Nephron progenitor cell (in vitro differentiated cells): ENCODE results near the gene GTF3C1.

Experiments used
- DNase-seq: peaks from one replicate; pipeline ENCODE4 v3.0.0; 2021
- H3K27ac Mint-ChIP-seq: 2 replicates; pipeline ENCODE4 v1.8.0; 2021; ENCODE audit warnings: mild to moderate bottlenecking, moderate library complexity, mixed read lengths
- H3K27me3 Mint-ChIP-seq: 2 replicates; pipeline ENCODE4 v1.8.0; 2021; ENCODE audit warnings: mild to moderate bottlenecking, low read depth, mixed read lengths; ENCODE audit not compliant: poor library complexity
- H3K36me3 Mint-ChIP-seq: 2 replicates; pipeline ENCODE4 v1.8.0; 2021; ENCODE audit warnings: low read depth, mixed read lengths
- H3K4me1 Mint-ChIP-seq: 2 replicates; pipeline ENCODE4 v1.8.0; 2021; ENCODE audit warnings: mixed read lengths
- H3K4me3 Mint-ChIP-seq: 2 replicates; pipeline ENCODE4 v1.8.0; 2021; ENCODE audit warnings: mild to moderate bottlenecking, moderate library complexity, mixed read lengths
- H3K9me3 Mint-ChIP-seq: 2 replicates; pipeline ENCODE4 v1.8.0; 2021; ENCODE audit warnings: mild to moderate bottlenecking, moderate library complexity, mixed read lengths
- TF ChIP-seq, protein P1 (sequence below): fragments of 200-600 bp; sonication (generic); IDR thresholded peaks from 2 replicates; pipeline ENCODE4 v1.5.0; 2021; ENCODE audit warnings: antibody characterized with exemption

GTF3C1 gene

DNA sequence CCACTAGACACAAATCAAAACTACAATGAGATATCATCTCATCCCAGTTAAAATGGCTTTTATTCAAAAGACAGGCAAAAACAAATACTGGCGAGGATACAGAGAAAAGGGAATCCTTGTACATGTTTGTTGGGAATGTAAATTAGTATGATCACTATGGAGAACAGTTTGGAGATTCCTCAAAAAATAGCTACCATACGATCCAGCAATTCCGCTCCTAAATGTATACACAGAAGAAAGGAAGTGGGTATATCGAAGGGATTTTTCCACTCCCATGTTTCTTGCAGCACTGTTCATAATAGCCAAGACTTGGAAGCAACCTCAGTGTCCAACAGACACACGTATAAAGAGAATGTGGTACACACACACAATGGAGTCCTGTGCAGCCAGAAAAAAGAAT is 35.5 kb upstream of the GTF3C1 start:
- Mint-ChIP-seq H3K36me3 (peaks cover 60% of the 10 kb centered on the region), H3K4me1 (peaks cover 20% of the 10 kb centered on the region), H3K27me3 (peaks cover under 1% of the 10 kb centered on the region), H3K4me3 (no peak overlapping the region), H3K9me3 (peaks cover 14% of the 10 kb centered on the region), H3K27ac (no peak overlapping the region)
- no peak for DNase-seq
- TF ChIP-seq, protein P1, sequence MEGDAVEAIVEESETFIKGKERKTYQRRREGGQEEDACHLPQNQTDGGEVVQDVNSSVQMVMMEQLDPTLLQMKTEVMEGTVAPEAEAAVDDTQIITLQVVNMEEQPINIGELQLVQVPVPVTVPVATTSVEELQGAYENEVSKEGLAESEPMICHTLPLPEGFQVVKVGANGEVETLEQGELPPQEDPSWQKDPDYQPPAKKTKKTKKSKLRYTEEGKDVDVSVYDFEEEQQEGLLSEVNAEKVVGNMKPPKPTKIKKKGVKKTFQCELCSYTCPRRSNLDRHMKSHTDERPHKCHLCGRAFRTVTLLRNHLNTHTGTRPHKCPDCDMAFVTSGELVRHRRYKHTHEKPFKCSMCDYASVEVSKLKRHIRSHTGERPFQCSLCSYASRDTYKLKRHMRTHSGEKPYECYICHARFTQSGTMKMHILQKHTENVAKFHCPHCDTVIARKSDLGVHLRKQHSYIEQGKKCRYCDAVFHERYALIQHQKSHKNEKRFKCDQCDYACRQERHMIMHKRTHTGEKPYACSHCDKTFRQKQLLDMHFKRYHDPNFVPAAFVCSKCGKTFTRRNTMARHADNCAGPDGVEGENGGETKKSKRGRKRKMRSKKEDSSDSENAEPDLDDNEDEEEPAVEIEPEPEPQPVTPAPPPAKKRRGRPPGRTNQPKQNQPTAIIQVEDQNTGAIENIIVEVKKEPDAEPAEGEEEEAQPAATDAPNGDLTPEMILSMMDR, result no peak

DNA sequence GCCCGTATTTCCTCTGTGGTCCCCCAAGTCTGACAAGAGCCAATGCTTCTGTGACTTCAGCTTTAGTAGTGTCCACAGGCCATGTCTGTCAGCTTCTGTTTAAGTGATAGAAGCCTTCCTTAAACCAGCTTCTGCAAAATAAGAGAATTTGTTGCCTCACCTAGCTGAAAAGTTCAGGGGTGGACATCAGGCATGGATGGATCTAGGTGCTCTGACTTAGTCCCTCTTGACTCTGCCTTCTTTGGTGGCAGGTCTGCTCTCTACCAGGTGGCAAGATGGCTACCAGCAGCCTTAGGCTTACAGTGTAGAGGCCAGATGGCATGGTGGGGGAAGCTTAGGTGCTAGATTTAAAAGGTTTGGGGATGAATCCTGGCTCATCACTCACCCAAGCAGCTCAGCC is 33.9 kb upstream of the GTF3C1 start:
- no peak overlapping the region for H3K4me3 Mint-ChIP-seq

DNA sequence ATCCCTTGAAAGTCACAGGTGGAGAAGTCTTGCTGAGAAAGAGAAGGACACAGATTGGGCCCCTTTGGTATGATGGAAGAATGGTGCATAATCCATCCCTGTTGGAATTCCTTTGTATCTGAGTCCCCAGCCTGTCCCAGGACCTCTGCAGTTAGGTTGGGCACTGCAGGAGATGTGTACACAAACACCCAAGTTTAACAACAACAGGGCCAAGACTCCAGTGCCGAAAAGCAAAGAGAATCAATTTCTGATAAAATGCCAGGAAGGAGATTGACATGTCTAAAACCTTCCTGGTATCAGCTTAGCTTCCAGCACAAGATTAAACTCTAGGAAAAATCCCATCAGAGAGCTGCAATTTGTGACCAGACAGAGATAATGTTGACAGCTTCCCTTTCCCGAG is 33.2 kb upstream of the GTF3C1 start:
- Mint-ChIP-seq H3K36me3 (peaks cover 47% of the 10 kb centered on the region), H3K27ac (no peak overlapping the region), H3K4me3 (no peak overlapping the region), H3K27me3 (no peaks in the 10 kb centered on the region), H3K4me1 (peaks cover 39% of the 10 kb centered on the region), H3K9me3 (peaks cover 5% of the 10 kb centered on the region)
- TF ChIP-seq, protein P1, result no peak
- DNase-seq, result no peak

More for the DNA sequence above, 33.9 kb upstream of the GTF3C1 start:
- H3K4me1 Mint-ChIP-seq, result peaks cover 33% of the 10 kb centered on the region
- peaks cover 47% of the 10 kb centered on the region for H3K36me3 Mint-ChIP-seq
- DNase-seq, result no peak
- TF ChIP-seq, protein P1, result no peak
- no peak overlapping the region for H3K27ac Mint-ChIP-seq
- no peaks in the 10 kb centered on the region for H3K27me3 Mint-ChIP-seq
- peaks cover 5% of the 10 kb centered on the region for H3K9me3 Mint-ChIP-seq

DNA sequence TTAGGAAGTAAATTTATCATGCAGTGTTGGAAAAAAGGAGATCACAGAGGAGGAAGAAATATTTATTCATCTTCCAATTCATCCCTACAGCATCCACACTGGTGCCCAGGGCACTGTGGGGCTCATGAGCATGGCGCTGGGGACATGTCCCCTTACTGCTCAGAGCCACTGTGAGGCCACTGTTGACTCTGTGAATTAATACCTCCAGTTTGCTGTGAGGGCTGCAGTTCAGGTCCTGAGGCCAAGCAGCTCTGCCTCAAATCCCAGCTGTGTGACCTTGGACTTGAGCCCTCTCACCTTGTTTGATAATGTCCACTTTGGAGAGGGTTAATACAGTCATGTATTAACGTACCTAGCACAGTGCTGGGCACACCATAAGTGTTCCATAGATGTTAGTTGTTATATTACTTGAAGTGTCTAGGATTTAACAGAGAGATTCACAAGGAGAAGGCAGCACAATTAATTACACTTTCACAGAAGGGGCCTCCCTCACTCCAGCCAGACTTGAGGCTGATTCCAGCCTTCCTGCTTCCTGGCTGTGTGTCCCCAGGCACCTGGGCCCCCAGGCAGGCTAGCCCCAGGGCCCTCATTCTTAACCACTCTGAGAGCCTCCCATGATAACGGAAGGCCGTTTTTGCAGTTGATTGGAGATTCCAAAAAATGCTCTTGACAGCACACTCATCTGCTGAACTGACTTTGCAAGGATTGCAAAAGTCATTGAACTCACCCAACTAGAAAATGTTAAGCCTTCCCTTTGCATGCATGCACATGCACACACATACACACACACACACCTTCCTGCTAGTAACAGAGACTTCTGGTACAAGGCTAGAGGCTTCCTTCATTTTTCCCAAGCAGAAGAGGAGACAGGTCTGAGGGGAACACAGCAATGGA is 29.6 kb upstream of the GTF3C1 start:
- H3K27ac Mint-ChIP-seq, result peak overlapping the region; percentile 42
- no peaks in the 10 kb centered on the region for H3K9me3 Mint-ChIP-seq

DNA sequence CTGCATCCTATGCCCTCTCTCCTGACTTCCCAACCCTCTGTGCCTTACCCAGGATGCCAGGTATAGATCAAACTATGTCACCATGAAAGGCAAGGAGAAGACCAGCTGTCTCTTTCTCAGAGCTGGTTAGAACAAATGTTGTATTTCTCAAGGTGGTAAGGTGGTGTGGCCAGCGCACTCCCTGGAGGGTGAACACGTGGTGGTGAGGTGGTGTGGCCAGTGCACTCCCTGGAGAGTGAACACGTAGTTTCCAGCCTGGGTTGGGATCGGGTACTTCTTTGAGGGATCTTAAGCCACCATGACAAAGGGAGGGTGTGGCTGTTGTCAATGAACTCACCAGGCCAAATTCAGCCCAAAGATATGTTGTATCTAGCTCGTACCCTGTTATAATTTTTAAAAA is 27.0 kb upstream of the GTF3C1 start:
- Mint-ChIP-seq H3K27ac (peak overlapping the region; percentile 82), H3K9me3 (no peaks in the 10 kb centered on the region), H3K36me3 (peaks cover 14% of the 10 kb centered on the region), H3K27me3 (no peaks in the 10 kb centered on the region), H3K4me3 (no peak overlapping the region), H3K4me1 (peaks cover 61% of the 10 kb centered on the region)
- no peak for DNase-seq
- TF ChIP-seq, protein P1, result no peak

More for the DNA sequence above, 29.6 kb upstream of the GTF3C1 start:
- TF ChIP-seq, protein P1, result no peak
- H3K27me3 Mint-ChIP-seq, result no peaks in the 10 kb centered on the region
- H3K4me1 Mint-ChIP-seq, result peaks cover 62% of the 10 kb centered on the region
- no peak overlapping the region for H3K4me3 Mint-ChIP-seq
- H3K36me3 Mint-ChIP-seq, result peaks cover 38% of the 10 kb centered on the region
- no peak for DNase-seq

DNA sequence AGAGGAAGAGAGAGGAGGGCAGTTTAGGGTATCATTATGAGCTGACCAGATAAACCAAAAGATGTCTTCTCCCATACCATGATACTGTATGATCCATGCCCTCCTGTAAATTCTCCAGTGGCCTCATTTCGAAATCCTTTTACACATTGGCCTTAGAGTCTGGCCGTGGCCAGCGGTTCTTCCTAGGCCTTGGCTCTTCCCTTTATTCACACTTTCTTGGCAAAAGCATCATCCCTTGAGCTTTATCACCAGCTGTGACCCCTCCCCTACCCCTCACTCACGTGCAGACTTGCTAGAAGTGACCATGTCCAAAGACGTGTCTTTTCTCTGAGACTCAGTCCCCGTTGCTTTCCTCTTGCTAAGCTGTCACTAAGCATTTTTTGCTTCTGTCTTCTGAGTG is 23.0 kb upstream of the GTF3C1 start:
- TF ChIP-seq, protein P1, result no peak
- DNase-seq, result no peak
- Mint-ChIP-seq H3K4me3 (no peak overlapping the region), H3K27me3 (no peaks in the 10 kb centered on the region), H3K4me1 (peaks cover 40% of the 10 kb centered on the region), H3K27ac (peak overlapping the region; percentile 79), H3K36me3 (peaks cover 4% of the 10 kb centered on the region), H3K9me3 (no peaks in the 10 kb centered on the region)
